Hepatic stellate cell (primary cell): ENCODE data around the gene ZNRF3.

Source experiments
- DNase-seq: peaks from one replicate; pipeline ENCODE4 v3.0.0; 2011; ENCODE audit warnings: low spot score

The ZNRF3 gene

DNA sequence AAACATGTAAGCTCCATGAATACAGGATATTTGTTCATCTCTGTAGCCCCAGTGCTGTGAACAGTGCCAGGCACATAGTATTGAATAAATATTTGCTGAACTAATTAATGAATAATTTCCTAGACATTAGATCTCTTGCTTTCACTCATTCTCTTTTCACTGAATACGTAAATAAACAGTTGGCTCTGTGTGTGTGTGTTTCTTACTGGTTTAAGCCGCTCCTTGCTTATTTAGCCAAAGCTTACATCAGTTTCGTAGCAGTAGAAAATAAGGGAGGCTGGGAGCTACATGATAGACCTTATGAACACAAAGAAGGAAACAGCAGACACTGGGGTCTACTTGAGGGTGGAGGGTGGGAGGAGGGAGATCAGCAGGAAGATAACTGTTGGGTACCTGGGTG, 206.7 kb downstream of the ZNRF3 start:
- no peak for DNase-seq

DNA sequence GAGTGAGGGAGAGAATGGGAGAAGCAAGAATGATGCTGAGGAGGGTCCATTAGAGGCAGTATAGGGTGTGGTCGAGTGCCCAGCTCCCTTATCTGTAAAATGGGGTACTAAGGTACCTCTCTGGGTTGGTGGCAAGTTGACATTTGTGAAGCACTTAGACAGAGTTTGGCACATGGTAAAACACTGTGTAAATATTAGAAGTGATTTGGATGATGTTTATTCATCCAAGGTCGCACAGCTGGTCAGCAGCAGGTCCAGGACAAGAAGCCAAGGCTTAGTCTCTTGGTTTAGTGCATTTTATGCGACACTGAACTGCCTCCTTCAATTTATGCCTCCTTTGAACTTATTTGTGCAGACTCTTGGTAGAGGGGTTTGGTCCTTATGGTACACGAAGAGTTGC, 208.9 kb downstream of the ZNRF3 start:
- DNase-seq, result no peak

DNA sequence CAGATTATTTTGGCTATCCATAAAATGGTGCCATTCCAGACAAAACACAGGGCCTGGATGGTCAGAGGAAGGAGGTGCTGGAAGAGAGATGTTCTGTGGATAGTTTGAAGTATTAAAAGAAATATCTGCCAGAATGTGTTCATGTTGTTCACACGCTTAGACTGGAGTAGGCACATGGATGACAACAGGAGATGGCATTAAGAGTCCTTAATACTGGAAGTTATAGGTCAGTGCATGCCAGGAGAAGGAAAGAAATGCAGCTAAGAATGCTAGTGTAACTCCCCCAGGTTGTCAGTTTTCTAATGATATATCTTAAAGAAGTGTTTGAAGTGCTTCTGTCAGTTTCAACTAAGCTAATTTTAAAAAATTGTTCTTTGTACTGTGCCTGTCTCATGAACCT, 209.7 kb downstream of the ZNRF3 start:
- no peak for DNase-seq

DNA sequence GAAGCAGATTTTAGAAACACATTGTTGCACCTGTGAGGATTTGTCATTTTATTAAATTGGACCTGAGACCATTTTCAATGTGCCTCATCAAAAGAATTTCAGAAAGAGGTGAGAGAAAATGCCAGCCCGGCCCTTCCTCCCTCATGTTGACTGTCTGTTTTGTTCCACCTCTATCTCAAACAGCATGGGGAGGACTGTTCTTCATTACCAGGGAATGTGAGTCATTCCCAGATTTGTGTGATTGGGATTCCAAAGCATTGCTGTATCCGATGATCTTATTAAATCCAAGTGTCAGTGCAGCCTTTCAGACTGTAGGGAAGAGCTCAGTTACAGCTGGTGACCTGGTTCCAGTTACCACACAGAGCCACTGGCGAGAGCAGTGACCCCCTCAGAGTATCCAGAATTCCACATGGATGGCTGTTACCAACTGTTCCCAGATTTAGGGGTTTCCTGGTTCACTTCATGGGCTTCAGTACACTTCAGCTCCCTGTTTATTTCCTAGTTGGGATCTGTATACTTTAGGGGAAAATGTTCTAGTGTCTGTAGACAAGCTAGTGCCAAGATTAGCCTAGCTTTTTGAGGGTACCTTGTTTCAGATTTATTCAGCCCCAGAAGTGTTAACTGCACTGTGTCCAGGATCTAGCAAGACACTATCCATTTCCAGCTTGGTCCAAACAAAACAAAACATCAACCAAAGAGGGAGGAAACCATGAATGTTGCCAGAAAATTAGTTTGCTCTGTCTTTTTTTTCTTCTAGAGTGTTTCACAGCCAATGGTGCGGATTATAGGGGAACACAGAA, 210.3 kb downstream of the ZNRF3 start:
- DNase-seq, result no peak

DNA sequence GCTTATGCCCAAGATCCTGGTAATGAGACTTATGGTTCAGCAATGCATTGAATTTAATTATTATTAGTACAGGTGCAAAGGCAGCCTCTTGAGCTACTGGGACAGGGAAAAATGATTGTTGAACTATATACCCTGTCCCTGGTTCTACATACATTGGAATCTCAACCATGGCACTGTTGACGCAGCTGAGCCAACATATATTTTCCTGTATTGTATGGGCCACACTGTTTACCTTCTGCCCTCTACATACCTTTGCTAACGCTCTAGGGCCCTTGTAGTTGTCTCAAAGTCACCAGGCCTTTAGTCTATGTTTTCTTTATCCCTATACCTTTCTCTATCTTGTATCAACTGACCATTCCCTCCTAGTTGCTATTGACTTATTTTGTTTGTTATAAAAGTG, 212.1 kb downstream of the ZNRF3 start:
- no peak for DNase-seq

DNA sequence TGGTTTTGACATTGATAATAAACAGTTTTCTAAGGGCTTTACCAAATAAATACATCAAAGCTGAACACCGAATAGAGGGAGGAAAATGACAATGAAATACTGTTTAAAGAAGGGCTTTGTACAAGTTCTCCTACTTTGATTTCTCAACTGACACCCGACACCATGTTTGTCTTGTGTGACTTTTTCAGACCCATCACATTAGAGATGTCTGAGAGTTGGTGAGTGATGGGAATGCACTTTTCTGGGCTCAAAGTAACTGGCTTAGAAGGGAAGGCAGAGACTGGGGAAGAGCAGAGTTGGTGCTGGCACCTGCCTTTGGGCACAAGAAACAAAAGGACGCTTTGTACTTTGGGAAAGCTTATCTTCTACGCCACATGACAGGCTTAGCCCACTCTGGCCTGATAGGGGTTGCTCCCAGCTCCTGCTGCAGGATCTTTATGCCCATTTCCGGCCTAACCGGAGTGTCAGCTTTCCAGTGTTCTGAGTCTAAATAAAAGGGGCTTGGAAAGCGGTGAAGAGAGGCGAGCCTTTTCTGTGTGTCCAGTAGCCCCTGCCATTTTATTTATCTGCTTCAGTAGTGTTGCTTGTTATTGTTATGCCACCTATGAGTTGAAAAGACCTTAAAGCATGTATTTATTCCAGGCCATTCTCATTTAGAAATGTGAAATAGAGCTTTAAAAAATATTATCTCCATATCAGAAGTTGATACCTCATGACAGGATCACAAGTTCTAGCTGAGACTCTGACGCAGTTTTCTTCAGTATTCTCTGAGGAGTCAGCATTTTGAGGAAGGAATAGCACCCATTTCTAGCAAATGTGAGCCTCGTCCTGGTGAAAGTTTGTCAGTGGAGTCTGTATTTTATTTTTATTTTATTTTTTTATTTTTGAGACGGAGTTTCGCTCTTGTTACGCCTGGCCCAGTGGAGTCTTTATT, 213.6 kb downstream of the ZNRF3 start:
- no peak for DNase-seq

DNA sequence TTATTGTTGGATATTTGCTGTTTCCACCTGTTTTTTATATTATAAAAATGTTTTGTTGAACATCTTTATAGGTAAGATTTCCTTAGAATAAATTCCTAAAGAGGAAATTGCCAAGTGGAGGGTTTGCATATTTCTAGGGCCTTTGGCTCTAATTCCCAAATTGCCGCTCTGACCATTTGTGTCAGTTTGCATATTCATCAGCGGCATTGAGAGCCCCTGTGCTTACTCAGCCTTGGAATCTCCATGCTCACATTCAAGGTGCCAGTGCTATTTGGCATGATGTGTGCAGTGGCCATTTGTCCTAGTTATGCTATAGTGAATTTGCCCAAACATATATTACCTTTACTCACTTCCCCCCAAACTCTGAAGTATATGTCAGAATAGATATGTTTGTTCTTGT, 214.9 kb downstream of the ZNRF3 start:
- DNase-seq, result no peak

DNA sequence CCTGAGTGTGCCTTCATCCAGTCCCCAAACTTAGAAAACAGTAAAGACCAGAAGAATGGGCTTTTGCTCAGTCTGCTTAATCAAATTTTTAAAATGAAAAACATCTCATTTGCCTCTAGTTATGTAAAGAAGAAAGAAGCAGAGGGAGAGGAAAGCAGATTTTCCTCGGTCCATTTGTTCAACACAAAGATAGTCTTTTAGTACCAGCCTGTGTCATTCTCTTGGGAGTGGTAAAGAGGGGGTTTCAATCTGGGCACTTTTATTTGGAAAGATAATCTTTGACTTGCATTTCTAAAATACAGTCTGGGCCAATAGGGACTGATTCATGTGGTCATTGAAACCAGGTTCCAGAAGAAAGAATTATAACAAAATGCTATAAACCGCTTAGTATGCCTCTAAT, 218.9 kb downstream of the ZNRF3 start:
- DNase-seq, result no peak

DNA sequence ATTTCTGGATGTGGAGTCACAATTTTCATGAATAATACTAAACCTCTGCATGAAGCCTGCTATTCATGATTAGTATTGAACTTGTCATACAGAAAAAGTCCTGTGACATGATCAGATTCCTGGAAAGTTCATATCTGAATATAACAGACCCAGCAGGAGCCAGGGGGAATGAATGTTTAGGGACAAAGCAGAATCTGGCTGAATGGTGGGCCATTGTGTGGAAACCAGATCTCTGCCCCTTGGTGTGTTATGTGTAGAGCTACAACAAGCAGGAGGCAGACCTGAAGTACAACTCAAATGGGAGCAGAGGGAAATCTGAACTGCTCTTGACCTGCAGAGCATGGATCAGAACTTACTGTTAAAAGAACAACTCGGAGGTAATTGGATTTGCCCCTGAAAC, 219.7 kb downstream of the ZNRF3 start:
- no peak for DNase-seq

DNA sequence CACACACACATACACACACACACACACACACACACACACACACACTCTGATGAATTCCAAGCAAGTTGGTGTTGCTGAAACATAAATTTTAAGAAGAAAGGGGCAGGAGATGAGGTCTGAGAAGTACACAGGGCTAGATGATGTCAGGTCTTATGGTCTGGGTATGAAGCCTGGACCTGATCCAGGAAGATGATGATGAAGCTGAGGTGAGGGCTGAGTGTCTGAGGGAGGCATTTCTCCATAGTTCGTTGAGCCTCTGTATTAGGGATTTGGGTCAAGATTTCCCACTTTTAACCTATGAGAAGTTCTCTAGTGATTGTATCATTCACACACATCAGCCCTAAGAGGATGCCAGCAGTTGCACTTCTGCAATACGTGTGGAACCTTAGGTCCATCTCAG, 222.1 kb downstream of the ZNRF3 start:
- no peak for DNase-seq

DNA sequence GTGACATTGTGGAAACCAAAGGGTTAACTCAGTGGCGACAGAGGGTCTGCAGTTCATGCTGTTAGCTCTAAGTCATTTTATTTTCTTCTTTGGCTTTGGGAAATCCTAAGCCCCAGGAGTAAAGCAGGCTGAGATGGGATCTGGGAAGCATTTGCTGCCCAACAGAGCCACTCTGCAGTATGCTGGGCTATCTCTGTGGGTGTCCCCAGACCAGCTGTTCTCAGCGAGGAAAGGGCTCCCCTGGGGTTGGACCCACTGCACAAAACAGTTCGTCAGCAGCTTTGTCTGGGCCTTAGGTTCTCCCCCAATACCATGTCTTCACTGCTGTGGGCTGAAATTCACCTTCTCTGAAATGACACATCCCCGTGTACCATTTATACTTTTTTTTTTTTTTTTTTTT, 223.5 kb downstream of the ZNRF3 start:
- DNase-seq, result no peak
